ENCODE measurements around the gene TIRAP.

DNA sequence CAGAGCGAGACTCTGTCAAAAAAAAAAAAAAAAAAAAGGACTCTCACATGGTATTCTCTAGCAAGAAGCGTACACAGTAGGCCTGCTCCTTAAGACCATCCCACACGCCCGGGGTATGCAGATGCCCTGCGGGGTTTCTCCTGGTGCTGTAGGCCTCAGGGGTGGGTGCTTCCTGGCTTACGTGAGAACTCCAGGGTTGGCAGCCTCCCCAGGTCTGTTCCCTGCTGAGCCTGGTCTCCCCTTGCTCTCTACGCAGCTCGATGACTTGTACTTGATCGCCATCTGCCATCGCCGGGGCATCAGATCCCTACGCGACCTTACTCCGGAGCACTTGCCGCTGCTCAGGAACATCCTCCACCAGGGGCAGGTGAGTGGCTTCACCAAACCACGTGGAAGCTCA lies 60.2 kb downstream of the TIRAP start:
- no peak for TF ChIP-seq POLR2A (IDR thresholded peaks at IDR 0.05)
- TF ChIP-seq, protein P1, sequence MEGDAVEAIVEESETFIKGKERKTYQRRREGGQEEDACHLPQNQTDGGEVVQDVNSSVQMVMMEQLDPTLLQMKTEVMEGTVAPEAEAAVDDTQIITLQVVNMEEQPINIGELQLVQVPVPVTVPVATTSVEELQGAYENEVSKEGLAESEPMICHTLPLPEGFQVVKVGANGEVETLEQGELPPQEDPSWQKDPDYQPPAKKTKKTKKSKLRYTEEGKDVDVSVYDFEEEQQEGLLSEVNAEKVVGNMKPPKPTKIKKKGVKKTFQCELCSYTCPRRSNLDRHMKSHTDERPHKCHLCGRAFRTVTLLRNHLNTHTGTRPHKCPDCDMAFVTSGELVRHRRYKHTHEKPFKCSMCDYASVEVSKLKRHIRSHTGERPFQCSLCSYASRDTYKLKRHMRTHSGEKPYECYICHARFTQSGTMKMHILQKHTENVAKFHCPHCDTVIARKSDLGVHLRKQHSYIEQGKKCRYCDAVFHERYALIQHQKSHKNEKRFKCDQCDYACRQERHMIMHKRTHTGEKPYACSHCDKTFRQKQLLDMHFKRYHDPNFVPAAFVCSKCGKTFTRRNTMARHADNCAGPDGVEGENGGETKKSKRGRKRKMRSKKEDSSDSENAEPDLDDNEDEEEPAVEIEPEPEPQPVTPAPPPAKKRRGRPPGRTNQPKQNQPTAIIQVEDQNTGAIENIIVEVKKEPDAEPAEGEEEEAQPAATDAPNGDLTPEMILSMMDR (IDR thresholded peaks at IDR 0.05 in 4 of 5, conservative IDR thresholded peaks at IDR 0.05 in 1 of 5): no peak

All from gastrocnemius medialis (tissue), 4 donors.